OCI-LY7 (cell line): Measurements from ENCODE around the gene PCNX3. TPM values are rescaled to one million over a fixed set of nuclear protein-coding genes. Genes with fewer than 3 reads are reported as not detected.
A peak's percentile ranks its signal among the peaks of the same experiment; 100 is the strongest.
"Not testable (repeated sequence)": the region's sequence is repeated elsewhere in the genome, so short reads cannot be mapped to it uniquely, and the experiment has no call there.

Experiments used
- BruUV-seq: library from RNA; stranded (reverse); fragments of 400-500 nt; replicated peaks from 2 replicates; lab custom pipeline; 2021; lab: Mats Ljungman, UMichigan
- CTCF ChIA-PET: fragments of 300-600 bp; sonication (Branson Sonifier 250); formaldehyde crosslinking; loops from one replicate; lab custom pipeline; 2022; ENCODE audit warnings: antibody characterized with exemption; ENCODE audit not compliant: unreplicated experiment; lab: Charles Lee
- POLR2A ChIA-PET: fragments of 300-600 bp; sonication (Branson Sonifier 250); formaldehyde crosslinking; loops from one replicate; lab custom pipeline; 2022; ENCODE audit warnings: antibody characterized with exemption; lab: Charles Lee
- DNase-seq: peaks from one replicate; pipeline ENCODE4 v3.0.0-alpha.2; 2015; ENCODE audit warnings: low spot score
- H2AFZ ChIP-seq: fragments of 200-600 bp; sonication (generic), shearing (Covaris generic); 2 replicates; pipeline ENCODE4 v1.6.1; 2014; ENCODE audit warnings: mild to moderate bottlenecking, antibody characterized with exemption, low read length, moderate library complexity
- H3K27ac ChIP-seq: fragments of 200-600 bp; sonication (generic); 2 replicates; pipeline ENCODE4 v1.5.1; 2014; ENCODE audit warnings: mixed run types, low read depth, mild to moderate bottlenecking, moderate library complexity, low read length, inconsistent platforms; ENCODE audit not compliant: poor library complexity, severe bottlenecking
- H3K36me3 ChIP-seq: fragments of 200-600 bp; sonication (generic); 2 replicates; pipeline ENCODE4 v1.6.1; 2014; ENCODE audit warnings: mild to moderate bottlenecking, antibody characterized with exemption, low read length, moderate library complexity, mixed read lengths; ENCODE audit not compliant: insufficient read depth
- H3K4me1 ChIP-seq: fragments of 200-600 bp; sonication (generic); 2 replicates; pipeline ENCODE4 v1.5.1; 2014; ENCODE audit warnings: mild to moderate bottlenecking, low read length; ENCODE audit not compliant: insufficient read depth, poor library complexity, severe bottlenecking
- H3K4me2 ChIP-seq: fragments of 200-600 bp; sonication (generic); 2 replicates; pipeline ENCODE4 v1.6.1; 2014; ENCODE audit warnings: mild to moderate bottlenecking, low read length
- H3K4me3 ChIP-seq: fragments of 200-600 bp; sonication (generic); 2 replicates; pipeline ENCODE4 v1.5.1; 2014; ENCODE audit warnings: mild to moderate bottlenecking, low read depth, low read length; ENCODE audit not compliant: poor library complexity, severe bottlenecking
- H3K79me2 ChIP-seq: fragments of 200-600 bp; sonication (generic); 2 replicates; pipeline ENCODE4 v1.6.1; 2016; ENCODE audit warnings: low read depth, mild to moderate bottlenecking, low read length, moderate library complexity, mixed read lengths; ENCODE audit not compliant: insufficient read depth
- H3K9me2 ChIP-seq: fragments of 200-600 bp; sonication (generic); 2 replicates; pipeline ENCODE4 v1.6.1; 2016; ENCODE audit warnings: mild to moderate bottlenecking, low read length, mixed read lengths; ENCODE audit not compliant: insufficient read depth
- H3K9me3 ChIP-seq: fragments of 200-600 bp; sonication (generic); 2 replicates; pipeline ENCODE4 v1.6.1; 2014; ENCODE audit warnings: mild to moderate bottlenecking, mixed run types, low read length, mixed read lengths
- H4K20me1 ChIP-seq: fragments of 200-600 bp; sonication (generic); 2 replicates; pipeline ENCODE4 v1.6.1; 2014; ENCODE audit warnings: mild to moderate bottlenecking, antibody characterized with exemption, low read length, moderate library complexity, mixed read lengths; ENCODE audit not compliant: insufficient read depth
- CTCF ChIP-seq: fragments of 200-600 bp; sonication (generic); conservative IDR thresholded peaks from 2 replicates; pipeline ENCODE4 v1.5.1; 2014; ENCODE audit warnings: mild to moderate bottlenecking, antibody characterized with exemption, low read length, moderate library complexity, mixed read lengths
- EZH2phosphoT487 ChIP-seq: fragments of 200-600 bp; sonication (generic); IDR thresholded peaks from 2 replicates; pipeline ENCODE4 v1.6.1; 2018; ENCODE audit warnings: low read depth, borderline replicate concordance, mild to moderate bottlenecking, mixed run types, antibody characterized with exemption, low read length, moderate library complexity, mixed read lengths
- intact Hi-C: fragments of 100-400 bp; cut with micrococcal nuclease; formaldehyde crosslinking; loops from one replicate; pipeline ENCODE4 v1.10.0; 2022; ENCODE audit not compliant: unreplicated experiment
- total RNA-seq, 2 experiments: library from RNA; depleted of rRNA in 1 of 2; stranded (reverse); fragments of >200 nt in 1 of 2; shearing (Covaris generic) in 1 of 2; gene quantifications; 2 replicates each; pipeline ENCODE4 v1.2.3, GENCODE V29; 2014 to 2022

The PCNX3 gene
- total RNA-seq, 2 experiments from 2014 or later: 36.2 to 66.7 TPM

GRCh38 chr11:65637032-65637557, 21.5 kb downstream of the PCNX3 start:
- H3K36me3 ChIP-seq: peaks cover 65% of the 10 kb centered on the region
- peaks cover 49% of the 10 kb centered on the region for H3K4me1 ChIP-seq
- H3K27ac ChIP-seq: peak overlapping the region; percentile 95
- CTCF ChIA-PET: interaction anchor here (2.3 kb wide), 1 partner anchor 22 kb away, joined by 7 read pairs; the partner anchor contains the start of gene PCNX3
- intact Hi-C loops: no loop called here
- H3K79me2 ChIP-seq: peaks cover 22% of the 10 kb centered on the region; the same call in 1 of the 2 replicates
- BruUV-seq: no TSS peak
- H3K9me3 ChIP-seq: no peaks in the 10 kb centered on the region
- no peak overlapping the region for H2AFZ ChIP-seq
- H3K4me2 ChIP-seq: peak overlapping the region; percentile 97
- peak overlapping the region; percentile 90 for H3K4me3 ChIP-seq
- H3K9me2 ChIP-seq: no peaks in the 10 kb centered on the region
- no peaks in the 10 kb centered on the region for H4K20me1 ChIP-seq
- POLR2A ChIA-PET: no interaction called here
- no peak for TF ChIP-seq CTCF
- no peak for TF ChIP-seq EZH2phosphoT487
- DNase-seq: no peak

GRCh38 chr11:65637794-65638419, 22.3 kb downstream of the PCNX3 start, which contains the start of gene SIPA1:
TSS of gene SIPA1 (plus strand) at chr11:65638101. CDS start at chr11:65640922, 2,821 bp downstream.
- peak; percentile 75 for DNase-seq

GRCh38 chr11:65639228-65639597, 23.6 kb downstream of the PCNX3 start:
- H3K79me2 ChIP-seq: peaks cover 22% of the 10 kb centered on the region; the same call in 1 of the 2 replicates
- peak overlapping the region; percentile 90 for H3K4me3 ChIP-seq
- H3K9me2 ChIP-seq, H3K9me3 ChIP-seq, BruUV-seq, DNase-seq, H2AFZ ChIP-seq, H4K20me1 ChIP-seq: not testable (repeated sequence)
- H3K4me2 ChIP-seq: peak overlapping the region; percentile 97
- ChIA-PET POLR2A (interaction anchor here (0.6 to 2.6 kb wide), 7 partner anchors 19 to 1704 kb away, joined by 3 to 7 read pairs (median 4); partner anchors contain the start of genes PCNX3 and RELA), CTCF (interaction anchor here (0.5 to 2.3 kb wide), 4 partner anchors 13 to 51 kb away, joined by 3 to 7 read pairs (median 4); partner anchors contain the start of gene PCNX3)
- H3K27ac ChIP-seq: peak overlapping the region; percentile 95
- intact Hi-C loops: loop anchor here (1.0 to 2.0 kb wide), 3 partner anchors 24 to 220 kb away; partner anchors contain the start of gene CFL1
- H3K36me3 ChIP-seq: peaks cover 63% of the 10 kb centered on the region
- H3K4me1 ChIP-seq: peaks cover 51% of the 10 kb centered on the region

More at GRCh38 chr11:65637794-65638419, 22.3 kb downstream of the PCNX3 start, which contains the start of gene SIPA1:
- Histone ChIP-seq H2AFZ (no peak within 1 kb of the TSS), H4K20me1 (no peaks in the 10 kb centered on the region), H3K9me3 (no peaks in the 10 kb centered on the region), H3K4me3 (peak within 1 kb of the TSS; percentile 90), H3K4me2 (peak within 1 kb of the TSS; percentile 97), H3K4me1 (peaks cover 51% of the 10 kb centered on the region), H3K79me2 (peaks cover 22% of the 10 kb centered on the region; the same call in 1 of the 2 replicates), H3K36me3 (peaks cover 64% of the 10 kb centered on the region), H3K9me2 (no peaks in the 10 kb centered on the region), H3K27ac (peak within 1 kb of the TSS; percentile 95)
- no TSS peak for BruUV-seq
- intact Hi-C loops: loop anchor here (2.0 kb wide), 2 partner anchors 63 to 221 kb away; partner anchors contain the start of gene CFL1
- CTCF ChIA-PET: interaction anchor here (1.5 to 2.3 kb wide), 2 partner anchors 11 to 23 kb away, joined by 5 to 7 read pairs; partner anchors contain the start of gene PCNX3
- POLR2A ChIA-PET: interaction anchor here (0.7 to 2.6 kb wide), 5 partner anchors 21 to 696 kb away, joined by 3 to 7 read pairs (median 4); partner anchors contain the start of genes PCNX3 and RELA
- TF ChIP-seq EZH2phosphoT487 (no peak), CTCF (no peak)
